GM12891 (cell line): ENCODE results near the gene CRTC1.

ENCODE experiments used
- PAX5 ChIP-seq: IDR thresholded peaks from 2 replicates; pipeline ENCODE4 v1.6.1; 2011; ENCODE audit warnings: low read length, moderate library complexity, mild to moderate bottlenecking; ENCODE audit not compliant: insufficient read depth, severe bottlenecking
- POLR2A ChIP-seq: IDR thresholded peaks from 2 replicates; pipeline ENCODE4 v1.6.1; 2011; ENCODE audit warnings: low read depth, low read length, control low read depth
- POLR2AphosphoS5 ChIP-seq: IDR thresholded peaks from 2 replicates; pipeline ENCODE4 v1.6.1; 2011; ENCODE audit warnings: low read depth, low read length, control low read depth
- POU2F2 ChIP-seq: IDR thresholded peaks from 2 replicates; pipeline ENCODE4 v1.6.1; 2011; ENCODE audit warnings: low read depth, mild to moderate bottlenecking, control low read depth, low read length, moderate library complexity
- SPI1 ChIP-seq: IDR thresholded peaks from 2 replicates; pipeline ENCODE4 v1.6.1; 2011; ENCODE audit warnings: low read depth, low read length, control low read depth
- TAF1 ChIP-seq: IDR thresholded peaks from 2 replicates; pipeline ENCODE4 v1.6.1; 2011; ENCODE audit warnings: low read depth, low read length, control low read depth

DNA sequence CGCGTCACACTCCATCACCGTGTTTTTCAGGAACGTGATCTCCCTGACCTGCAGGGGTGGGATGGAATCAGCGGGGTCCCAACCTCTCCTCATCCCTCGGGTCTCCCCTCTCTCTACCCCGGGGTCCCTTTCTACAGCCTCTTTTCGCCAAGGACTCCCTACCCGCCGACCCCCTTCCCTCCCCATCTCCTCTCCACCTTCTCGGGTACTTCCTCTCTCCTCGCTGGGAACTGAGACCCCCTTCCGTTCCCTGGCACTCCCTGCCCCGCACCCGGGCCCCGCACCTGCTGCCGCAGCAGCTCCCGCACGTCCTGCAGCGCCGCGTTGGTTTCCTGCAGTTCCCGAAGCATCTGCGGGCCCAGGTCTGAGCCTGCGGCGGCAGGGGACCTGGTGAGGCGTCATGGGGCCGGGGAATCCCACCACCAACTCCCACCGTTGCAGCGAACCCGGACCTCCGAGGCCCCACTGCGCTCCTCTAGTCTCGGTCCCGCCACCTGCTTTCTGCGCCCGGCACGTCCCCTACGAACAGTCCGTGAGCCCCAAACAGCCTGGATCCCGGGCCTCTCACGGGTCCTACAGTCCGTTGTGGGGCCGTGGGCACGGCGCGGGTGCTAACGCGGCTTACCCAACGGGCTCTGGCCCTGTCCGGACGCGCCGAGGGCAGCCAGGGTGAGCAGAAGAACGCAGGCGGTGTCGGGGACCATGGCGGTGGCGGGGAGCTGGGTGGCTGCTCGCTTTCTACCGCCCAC lies 107.3 kb downstream of the CRTC1 start, which contains the start of gene COMP:
- no peak for TF ChIP-seq POLR2AphosphoS5
- TF ChIP-seq POLR2A = no peak
- no peak for TF ChIP-seq POU2F2
- TF ChIP-seq TAF1 = no peak
- TF ChIP-seq SPI1 = no peak
- no peak for TF ChIP-seq PAX5
